Thoracic aorta (tissue), 2 donors: Measurements from ENCODE around the gene KCNMB1. TPM values are rescaled to one million over a fixed set of nuclear protein-coding genes. Genes with fewer than 3 reads are reported as not detected.

Experiments
- ATAC-seq: fragments of 150-250 bp; one replicate; pipeline ENCODE4 v1.8.0; 2017; ENCODE audit warnings: low read depth; ENCODE audit not compliant: insufficient number of reproducible peaks, low FRiP score
- DNase-seq: peaks from one replicate; pipeline ENCODE4 v3.0.0-alpha.2; 2020; ENCODE audit warnings: low spot score
- H3K27ac ChIP-seq, 2 donors: fragments of 200-600 bp; sonication (generic); 1 replicate in 1 of 2; 2 replicates in 1 of 2; pipeline ENCODE4 v1.5.1; 2016; ENCODE audit warnings: mild to moderate bottlenecking in 2 of 2, moderate library complexity in 2 of 2
- H3K27me3 ChIP-seq: fragments of 200-600 bp; sonication (generic); replicated peaks from 2 replicates; pipeline ENCODE4 v1.6.0; 2016; ENCODE audit warnings: mild to moderate bottlenecking; ENCODE audit not compliant: insufficient read depth
- H3K36me3 ChIP-seq: fragments of 200-600 bp; sonication (generic); one replicate; pipeline ENCODE4 v1.5.1; 2016
- H3K4me1 ChIP-seq, 2 donors: fragments of 200-600 bp; sonication (generic); 1 replicate in 1 of 2; 2 replicates in 1 of 2; pipeline versions ENCODE4 v1.5.1 to v1.6.0; 2016; ENCODE audit warnings: low read depth in 2 of 2, mild to moderate bottlenecking in 1 of 2; ENCODE audit not compliant: control insufficient read depth in 1 of 2
- H3K4me3 ChIP-seq: fragments of 200-600 bp; sonication (generic); 2 replicates; pipeline ENCODE4 v1.5.1; 2016; ENCODE audit warnings: mild to moderate bottlenecking
- H3K9me3 ChIP-seq: fragments of 200-600 bp; sonication (generic); 2 replicates; pipeline ENCODE4 v1.5.1; 2016
- CTCF ChIP-seq: fragments of 200-600 bp; sonication (generic); IDR thresholded peaks from one replicate; pipeline ENCODE4 v1.5.1; 2019; ENCODE audit warnings: antibody characterized with exemption
- total RNA-seq, 2 donors: library from RNA; depleted of rRNA; stranded (reverse); fragments of >200 nt; gene quantifications; one replicate each; pipeline versions ENCODE4 v1.1.0 to v1.2.3, GENCODE V29; 2016

The KCNMB1 gene
- total RNA-seq, 2 donors from 2014 or later, result 20.1 to 30.1 TPM

DNA sequence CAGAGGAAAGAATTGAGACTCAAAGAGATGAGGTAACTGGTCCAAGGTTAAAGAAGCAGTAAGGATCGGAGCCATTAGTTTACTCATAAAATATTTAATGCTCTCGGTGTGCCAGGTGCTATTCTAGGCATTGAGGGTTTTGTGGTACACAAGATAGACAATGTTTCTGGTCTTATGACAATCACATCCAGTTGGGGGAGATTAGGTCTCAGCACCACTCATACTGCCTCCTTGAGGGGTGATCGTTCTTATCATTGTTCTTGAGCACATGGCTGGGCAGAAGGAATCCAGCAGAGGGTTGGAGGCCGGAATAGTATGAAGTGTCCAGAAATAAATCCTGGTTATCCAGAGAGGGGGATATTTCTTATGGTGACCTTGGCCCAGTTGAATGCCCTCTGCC is 50.9 kb downstream of the KCNMB1 start:
- Histone ChIP-seq H3K36me3 (no peaks in the 10 kb centered on the region), H3K4me1 (peaks cover 0 to 4% of the 10 kb centered on the region in 2 donors), H3K27ac (no peak overlapping the region), H3K27me3 (no peaks in the 10 kb centered on the region), H3K9me3 (no peaks in the 10 kb centered on the region), H3K4me3 (no peak overlapping the region)
- DNase-seq, result no peak
- ATAC-seq, result no peak
- no peak for TF ChIP-seq CTCF

GRCh38 chr5:170337045-170337733 is 52.0 kb downstream of the KCNMB1 start:
- Histone ChIP-seq H3K36me3 (no peaks in the 10 kb centered on the region), H3K4me3 (no peak overlapping the region), H3K4me1 (peaks cover 0 to 4% of the 10 kb centered on the region in 2 donors), H3K27me3 (no peaks in the 10 kb centered on the region), H3K9me3 (no peaks in the 10 kb centered on the region), H3K27ac (no peak overlapping the region)
- no peak for DNase-seq
- ATAC-seq, result no peak
- TF ChIP-seq CTCF, result no peak

DNA sequence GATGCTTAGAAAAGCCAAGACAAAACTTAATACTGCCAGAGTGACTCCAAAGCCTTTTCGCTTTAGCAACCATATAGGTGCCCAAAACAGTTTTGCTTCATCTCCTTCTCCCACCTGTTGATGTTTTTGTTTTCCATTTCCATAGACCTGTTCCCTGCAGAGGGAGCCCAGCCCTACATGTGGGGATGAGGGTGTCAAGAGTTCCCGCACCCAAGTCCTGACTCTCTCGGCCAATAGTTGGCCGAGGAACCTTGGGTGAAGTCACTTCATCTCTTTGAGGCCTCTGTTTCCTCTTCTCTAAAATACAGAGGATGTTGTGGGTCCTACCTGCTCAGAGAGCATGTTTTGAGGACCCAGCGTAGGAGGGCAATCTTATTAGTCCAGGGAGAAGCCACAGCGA is 53.1 kb downstream of the KCNMB1 start:
- peaks cover 4 to 7% of the 10 kb centered on the region in 2 donors for H3K4me1 ChIP-seq
- no peak for TF ChIP-seq CTCF
- DNase-seq, result no peak
- no peak for ATAC-seq
- H3K36me3 ChIP-seq, result no peaks in the 10 kb centered on the region
- H3K27me3 ChIP-seq, result no peaks in the 10 kb centered on the region
- H3K4me3 ChIP-seq, result no peak overlapping the region
- H3K27ac ChIP-seq, result no peak overlapping the region
- H3K9me3 ChIP-seq, result no peaks in the 10 kb centered on the region

GRCh38 chr5:170334626-170335025 is 54.5 kb downstream of the KCNMB1 start:
- H3K27me3 ChIP-seq, result no peaks in the 10 kb centered on the region
- no peaks in the 10 kb centered on the region for H3K36me3 ChIP-seq
- TF ChIP-seq CTCF, result no peak
- ATAC-seq (no peak), DNase-seq (no peak)
- H3K9me3 ChIP-seq, result no peaks in the 10 kb centered on the region
- H3K27ac ChIP-seq, result no peak overlapping the region
- H3K4me1 ChIP-seq, result peaks cover 11 to 19% of the 10 kb centered on the region in 2 donors
- H3K4me3 ChIP-seq, result no peak overlapping the region

DNA sequence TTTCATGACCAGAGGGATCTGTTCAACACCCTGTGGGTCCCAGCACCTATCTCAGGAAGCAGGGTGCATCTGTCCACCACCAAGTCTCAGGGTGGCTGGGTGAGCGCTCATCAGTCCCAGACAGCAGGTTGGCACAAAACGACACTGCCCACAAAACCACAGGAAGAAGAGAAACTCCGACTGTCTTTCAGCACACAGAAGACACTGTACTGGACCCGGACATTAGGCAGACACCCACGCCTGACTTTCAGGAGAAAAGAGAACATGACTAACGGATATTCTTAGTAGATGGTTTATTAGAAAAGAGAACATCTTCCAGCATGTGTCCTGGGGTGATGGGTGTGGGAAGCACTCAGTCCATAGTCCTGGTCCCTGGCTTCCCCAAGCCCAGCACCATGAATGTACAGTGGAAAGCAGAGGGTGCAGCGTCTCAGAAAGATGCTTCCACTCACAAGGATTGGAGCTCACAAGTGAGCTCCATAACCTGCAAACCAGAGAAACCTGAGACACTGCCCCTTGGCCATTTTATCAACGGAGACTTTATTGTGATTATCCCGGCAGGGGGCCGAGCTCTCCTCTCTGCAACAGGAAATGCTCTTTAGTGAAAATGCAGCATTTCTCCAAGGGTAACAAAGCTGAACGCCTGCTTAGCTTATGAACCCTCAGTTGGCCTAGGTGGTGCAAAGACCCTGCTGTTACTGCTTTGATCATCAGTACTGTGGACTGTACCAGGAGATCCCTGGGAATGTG is 55.8 kb downstream of the KCNMB1 start:
- no peak for DNase-seq
- Histone ChIP-seq H3K4me3 (no peak overlapping the region), H3K4me1 (peaks cover 11 to 19% of the 10 kb centered on the region in 2 donors), H3K9me3 (no peaks in the 10 kb centered on the region), H3K27me3 (no peaks in the 10 kb centered on the region), H3K27ac (no peak overlapping the region), H3K36me3 (no peaks in the 10 kb centered on the region)
- no peak for ATAC-seq
- no peak for TF ChIP-seq CTCF
